CD8-positive, alpha-beta memory T cell (primary cell): ENCODE data around the gene LRP1B. TPM values are rescaled to one million over a fixed set of nuclear protein-coding genes. Genes with fewer than 3 reads are reported as not detected.

ENCODE experiments used
- CTCF ChIA-PET: fragments of 350-600 bp; sonication (Branson Sonifier 250); formaldehyde crosslinking; loops from one replicate; lab custom pipeline; 2021; ENCODE audit warnings: antibody characterized with exemption; lab: Charles Lee
- POLR2A ChIA-PET: fragments of 350-600 bp; sonication (Branson Sonifier 250); formaldehyde crosslinking; loops from one replicate; lab custom pipeline; 2021; ENCODE audit warnings: antibody characterized with exemption; lab: Charles Lee
- DNase-seq, 5 donors: peaks; one replicate each; pipeline versions ENCODE4 v3.0.0 to v3.0.0-alpha.2; 2020 to 2022; ENCODE audit warnings: mixed read lengths in 1 of 5
- H3K27ac ChIP-seq: one replicate; pipeline ENCODE4 v1.7.0; 2013; ENCODE audit warnings: low read depth, mild to moderate bottlenecking, low read length, moderate library complexity
- H3K27me3 ChIP-seq: 2 replicates; pipeline ENCODE4 v1.7.0; 2013; ENCODE audit warnings: low read length, mild to moderate bottlenecking; ENCODE audit not compliant: insufficient read depth, poor library complexity, severe bottlenecking
- H3K36me3 ChIP-seq: 2 replicates; pipeline ENCODE4 v1.7.0; 2013; ENCODE audit warnings: mild to moderate bottlenecking, low read length, moderate library complexity; ENCODE audit not compliant: insufficient read depth
- H3K4me1 ChIP-seq: 2 replicates; pipeline ENCODE4 v1.7.0; 2013; ENCODE audit warnings: mild to moderate bottlenecking, low read length, moderate library complexity; ENCODE audit not compliant: insufficient read depth
- H3K4me3 ChIP-seq: 2 replicates; pipeline ENCODE4 v1.7.0; 2013; ENCODE audit warnings: mild to moderate bottlenecking, low read length
- H3K9me3 ChIP-seq: 2 replicates; pipeline ENCODE4 v1.7.0; 2013; ENCODE audit warnings: mild to moderate bottlenecking, low read length
- H3K27ac Mint-ChIP-seq, 8 donors: one replicate each; pipeline ENCODE4 v1.8.0; 2020 to 2021; ENCODE audit warnings: mixed read lengths in 8 of 8, mild to moderate bottlenecking in 6 of 8, inconsistent platforms in 3 of 8, moderate library complexity in 3 of 8
- H3K27me3 Mint-ChIP-seq, 2 donors: one replicate each; pipeline ENCODE4 v1.8.0; 2020 to 2021; ENCODE audit warnings: mixed read lengths in 2 of 2, mild to moderate bottlenecking in 1 of 2, moderate library complexity in 1 of 2
- H3K36me3 Mint-ChIP-seq, 3 donors: one replicate each; pipeline ENCODE4 v1.8.0; 2020 to 2021; ENCODE audit warnings: mixed read lengths in 3 of 3, inconsistent platforms in 1 of 3, mild to moderate bottlenecking in 1 of 3
- H3K4me1 Mint-ChIP-seq, 3 donors: one replicate each; pipeline ENCODE4 v1.8.0; 2020 to 2021; ENCODE audit warnings: mixed read lengths in 3 of 3, inconsistent platforms in 1 of 3, mild to moderate bottlenecking in 1 of 3
- H3K4me3 Mint-ChIP-seq, 7 donors: one replicate each; pipeline ENCODE4 v1.8.0; 2020 to 2021; ENCODE audit warnings: mixed read lengths in 7 of 7, mild to moderate bottlenecking in 6 of 7, moderate library complexity in 4 of 7, inconsistent platforms in 2 of 7
- H3K9me3 Mint-ChIP-seq, 5 donors: one replicate each; pipeline ENCODE4 v1.8.0; 2020 to 2022; ENCODE audit warnings: mixed read lengths in 5 of 5, mild to moderate bottlenecking in 3 of 5, moderate library complexity in 2 of 5, inconsistent platforms in 1 of 5
- polyA plus RNA-seq: library from polyadenylated mRNA; unstranded; fragments of 300-500 nt; fragmentation: Illumina TruSeq; gene quantifications from one replicate; pipeline ENCODE4 v1.2.3, GENCODE V29; 2021
- total RNA-seq, 2 experiments: library from RNA; stranded (reverse); gene quantifications; one replicate each; pipeline ENCODE4 v1.2.3, GENCODE V29; 2021

LRP1B gene
- total and polyA plus RNA-seq, 3 experiments from 2014 or later: not detected

- CTCF ChIA-PET: no interaction called here
- no peak for DNase-seq
- peak overlapping the region in 3 of 7 donors; percentile 35 to 72 (median 37) for H3K4me3 Mint-ChIP-seq
These were observed 456 bp downstream of the LRP1B start for GRCh38 chr2:142130111-142131009.

GRCh38 chr2:142128105-142128504 lies 2.7 kb downstream of the LRP1B start:
- no peak overlapping the region for H3K4me3 ChIP-seq
- CTCF ChIA-PET: no interaction called here

More at GRCh38 chr2:142130111-142131009, 456 bp downstream of the LRP1B start:
- POLR2A ChIA-PET: no interaction called here
- H3K9me3 Mint-ChIP-seq: peaks cover 2 to 14% (median 5%) of the 10 kb centered on the region in 5 donors
- H3K27me3 Mint-ChIP-seq: peaks cover 5 to 6% of the 10 kb centered on the region in 2 donors
- no peaks in the 10 kb centered on the region for H3K36me3 Mint-ChIP-seq
- H3K27ac Mint-ChIP-seq: no peak overlapping the region
- H3K4me1 Mint-ChIP-seq: no peaks in the 10 kb centered on the region
- Histone ChIP-seq H3K27ac (no peak overlapping the region), H3K27me3 (no peaks in the 10 kb centered on the region), H3K4me1 (no peaks in the 10 kb centered on the region), H3K4me3 (no peak overlapping the region), H3K36me3 (no peaks in the 10 kb centered on the region), H3K9me3 (no peaks in the 10 kb centered on the region)

GRCh38 chr2:142127248-142127647 lies 3.6 kb downstream of the LRP1B start:
- Histone ChIP-seq H3K4me3 (no peak overlapping the region), H3K4me1 (no peaks in the 10 kb centered on the region), H3K36me3 (no peaks in the 10 kb centered on the region), H3K27ac (no peak overlapping the region), H3K27me3 (no peaks in the 10 kb centered on the region), H3K9me3 (no peaks in the 10 kb centered on the region)
- ChIA-PET CTCF (no interaction called here), POLR2A (no interaction called here)
- H3K4me3 Mint-ChIP-seq: no peak overlapping the region
- no peaks in the 10 kb centered on the region for H3K4me1 Mint-ChIP-seq
- DNase-seq: no peak
- H3K27ac Mint-ChIP-seq: no peak overlapping the region
- H3K27me3 Mint-ChIP-seq: peaks cover 2 to 6% of the 10 kb centered on the region in 2 donors
- H3K9me3 Mint-ChIP-seq: peaks cover 3 to 19% (median 10%) of the 10 kb centered on the region in 5 donors
- H3K36me3 Mint-ChIP-seq: no peaks in the 10 kb centered on the region

More at GRCh38 chr2:142128105-142128504, 2.7 kb downstream of the LRP1B start:
- H3K36me3 Mint-ChIP-seq: no peaks in the 10 kb centered on the region
- no peak overlapping the region for H3K4me3 Mint-ChIP-seq
- peaks cover 3 to 14% (median 10%) of the 10 kb centered on the region in 5 donors for H3K9me3 Mint-ChIP-seq
- H3K36me3 ChIP-seq: no peaks in the 10 kb centered on the region
- no peak overlapping the region for H3K27ac ChIP-seq
- H3K27me3 ChIP-seq: no peaks in the 10 kb centered on the region
- no peak for DNase-seq
- POLR2A ChIA-PET: no interaction called here
- no peaks in the 10 kb centered on the region for H3K4me1 ChIP-seq
- peaks cover 5 to 6% of the 10 kb centered on the region in 2 donors for H3K27me3 Mint-ChIP-seq
- H3K27ac Mint-ChIP-seq: no peak overlapping the region
- no peaks in the 10 kb centered on the region for H3K9me3 ChIP-seq
- H3K4me1 Mint-ChIP-seq: no peaks in the 10 kb centered on the region

GRCh38 chr2:142124706-142125105 lies 6.1 kb downstream of the LRP1B start:
- H3K9me3 ChIP-seq: no peaks in the 10 kb centered on the region
- no peaks in the 10 kb centered on the region for H3K36me3 ChIP-seq
- Mint-ChIP-seq H3K36me3 (no peaks in the 10 kb centered on the region), H3K27me3 (peaks cover 0 to under 1% of the 10 kb centered on the region in 2 donors), H3K4me3 (no peak overlapping the region), H3K4me1 (no peaks in the 10 kb centered on the region), H3K9me3 (peaks cover 3 to 14% (median 8%) of the 10 kb centered on the region in 5 donors), H3K27ac (no peak overlapping the region)
- no peak overlapping the region for H3K4me3 ChIP-seq
- no peaks in the 10 kb centered on the region for H3K4me1 ChIP-seq
- DNase-seq: no peak
- H3K27me3 ChIP-seq: no peaks in the 10 kb centered on the region
- CTCF ChIA-PET: no interaction called here
- POLR2A ChIA-PET: no interaction called here
- no peak overlapping the region for H3K27ac ChIP-seq

- DNase-seq: no peak
- H3K27me3 ChIP-seq: no peaks in the 10 kb centered on the region
- Mint-ChIP-seq H3K36me3 (no peaks in the 10 kb centered on the region), H3K27me3 (no peaks in the 10 kb centered on the region), H3K4me3 (no peak overlapping the region), H3K4me1 (no peaks in the 10 kb centered on the region), H3K27ac (no peak overlapping the region), H3K9me3 (peaks cover 0 to 34% (median 0%) of the 10 kb centered on the region in 5 donors)
- no peak overlapping the region for H3K4me3 ChIP-seq
- H3K9me3 ChIP-seq: no peaks in the 10 kb centered on the region
- no peaks in the 10 kb centered on the region for H3K36me3 ChIP-seq
- ChIA-PET CTCF (no interaction called here), POLR2A (no interaction called here)
- H3K27ac ChIP-seq: no peak overlapping the region
- no peaks in the 10 kb centered on the region for H3K4me1 ChIP-seq
These were observed 11.5 kb downstream of the LRP1B start for GRCh38 chr2:142119347-142119746.

- no peaks in the 10 kb centered on the region for H3K4me1 ChIP-seq
- Mint-ChIP-seq H3K4me1 (no peaks in the 10 kb centered on the region), H3K27ac (no peak overlapping the region), H3K9me3 (peaks cover 0 to 36% (median 2%) of the 10 kb centered on the region in 5 donors), H3K4me3 (no peak overlapping the region), H3K36me3 (no peaks in the 10 kb centered on the region), H3K27me3 (no peaks in the 10 kb centered on the region)
- no peak for DNase-seq
- no peaks in the 10 kb centered on the region for H3K9me3 ChIP-seq
- ChIA-PET POLR2A (no interaction called here), CTCF (no interaction called here)
- no peaks in the 10 kb centered on the region for H3K36me3 ChIP-seq
- no peak overlapping the region for H3K27ac ChIP-seq
- no peaks in the 10 kb centered on the region for H3K27me3 ChIP-seq
- no peak overlapping the region for H3K4me3 ChIP-seq
These were observed 18.0 kb downstream of the LRP1B start for GRCh38 chr2:142112757-142113221.

GRCh38 chr2:142104134-142104758 lies 26.6 kb downstream of the LRP1B start:
- CTCF ChIA-PET: no interaction called here
- Mint-ChIP-seq H3K9me3 (peaks cover 0 to 22% (median 3%) of the 10 kb centered on the region in 5 donors), H3K4me1 (no peaks in the 10 kb centered on the region), H3K27ac (no peak overlapping the region), H3K27me3 (no peaks in the 10 kb centered on the region), H3K4me3 (no peak overlapping the region), H3K36me3 (no peaks in the 10 kb centered on the region)
- H3K4me3 ChIP-seq: no peak overlapping the region
- H3K27ac ChIP-seq: no peak overlapping the region
- POLR2A ChIA-PET: no interaction called here
- no peaks in the 10 kb centered on the region for H3K9me3 ChIP-seq
- H3K27me3 ChIP-seq: no peaks in the 10 kb centered on the region
- no peaks in the 10 kb centered on the region for H3K36me3 ChIP-seq
- no peak for DNase-seq
- H3K4me1 ChIP-seq: no peaks in the 10 kb centered on the region

- no peak for DNase-seq
- H3K4me3 ChIP-seq: no peak overlapping the region
- no peaks in the 10 kb centered on the region for H3K27me3 ChIP-seq
- Mint-ChIP-seq H3K27ac (no peak overlapping the region), H3K4me1 (no peaks in the 10 kb centered on the region), H3K36me3 (no peaks in the 10 kb centered on the region), H3K27me3 (no peaks in the 10 kb centered on the region), H3K9me3 (peaks cover 0 to 27% (median 8%) of the 10 kb centered on the region in 5 donors), H3K4me3 (no peak overlapping the region)
- H3K36me3 ChIP-seq: no peaks in the 10 kb centered on the region
- no peaks in the 10 kb centered on the region for H3K9me3 ChIP-seq
- no peak overlapping the region for H3K27ac ChIP-seq
- H3K4me1 ChIP-seq: no peaks in the 10 kb centered on the region
- ChIA-PET CTCF (no interaction called here), POLR2A (no interaction called here)
These were observed 29.8 kb downstream of the LRP1B start for GRCh38 chr2:142100970-142101369.
